NCI-H460 (cell line): ENCODE results near the gene ANTXR1. TPM values are rescaled to one million over a fixed set of nuclear protein-coding genes. Genes with fewer than 3 reads are reported as not detected.
A peak's percentile ranks its signal among the peaks of the same experiment; 100 is the strongest.

Experiments used
- DNase-seq: peaks from one replicate; pipeline ENCODE4 v3.0.0-alpha.2; 2016; ENCODE audit warnings: low read depth; ENCODE audit errors: extremely low read depth
- total RNA-seq: library from RNA; depleted of rRNA; stranded (reverse); fragments of >200 nt; shearing (Covaris generic); gene quantifications from 2 replicates; pipeline ENCODE4 v1.2.3, GENCODE V29; 2014

ANTXR1 gene
- total RNA-seq, 1 experiment from 2014 or later, result 310 TPM

DNA sequence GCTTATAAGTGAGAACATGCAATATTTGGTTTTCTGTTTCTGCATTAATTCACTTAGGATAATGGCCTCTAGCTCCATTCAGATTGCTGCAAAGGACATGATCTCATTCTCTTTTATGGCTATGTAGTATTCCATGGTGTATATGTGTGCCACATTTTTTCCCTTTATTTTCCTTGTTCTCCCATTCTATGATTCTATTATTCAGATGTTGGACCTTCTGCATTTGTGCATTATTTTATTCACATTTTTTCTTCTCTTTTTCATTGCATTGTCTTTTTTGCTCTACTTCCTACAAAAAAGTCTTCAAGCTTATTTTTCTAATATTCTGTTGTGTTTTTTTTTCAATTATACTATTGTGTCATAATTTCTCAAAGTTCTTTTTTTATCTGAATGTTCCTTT lies 11.1 kb upstream of the ANTXR1 start:
- DNase-seq, result no peak

- no peak for DNase-seq
These were observed 9.2 kb upstream of the ANTXR1 start for GRCh38 chr2:69003731-69004130.

GRCh38 chr2:69007169-69007568 lies 5.8 kb upstream of the ANTXR1 start:
- no peak for DNase-seq

GRCh38 chr2:69007603-69008002 lies 5.4 kb upstream of the ANTXR1 start:
- no peak for DNase-seq

DNA sequence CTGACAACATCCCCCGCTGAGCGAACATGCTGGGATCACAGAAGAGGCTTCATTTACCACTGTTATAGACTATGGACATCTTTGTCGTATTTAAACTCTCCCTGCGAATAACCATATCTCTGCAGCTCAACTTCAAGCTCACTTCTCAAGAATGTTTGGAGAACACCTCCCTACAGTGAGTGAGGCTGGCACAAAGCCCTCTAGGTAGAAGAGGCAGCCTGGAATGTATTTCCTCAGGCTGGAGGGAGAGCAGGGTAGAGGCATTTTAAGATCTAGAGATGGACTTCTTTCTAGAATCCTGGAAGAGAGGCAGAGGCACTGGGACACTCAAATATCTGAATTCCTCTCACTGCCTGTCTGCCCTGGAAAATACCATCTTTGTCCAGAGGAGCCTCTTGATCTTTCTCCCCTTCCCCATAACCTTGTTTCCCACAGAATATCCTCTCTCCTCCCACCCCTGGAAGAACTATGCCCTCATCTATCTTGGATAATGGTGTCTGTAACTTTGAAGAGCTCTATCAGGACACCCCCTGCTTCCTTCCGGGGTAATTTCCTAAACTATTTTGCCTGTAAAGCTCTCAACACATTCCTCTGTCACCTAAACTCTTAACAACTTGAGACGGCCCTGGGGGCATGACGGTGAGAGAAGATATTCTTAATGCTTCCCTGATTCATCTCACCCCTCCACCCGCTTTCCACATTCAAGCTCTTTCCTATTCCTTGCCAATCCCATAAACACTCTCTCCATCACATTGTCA lies 2.4 kb upstream of the ANTXR1 start:
- no peak for DNase-seq

GRCh38 chr2:69011611-69012157 lies 1.3 kb upstream of the ANTXR1 start:
- no peak for DNase-seq

- peak; percentile 79 for DNase-seq
These were observed 453 bp upstream of the ANTXR1 start for GRCh38 chr2:69012310-69013141.

GRCh38 chr2:69013840-69014821 lies 1.2 kb downstream of the ANTXR1 start:
- DNase-seq, result peak; percentile 63

DNA sequence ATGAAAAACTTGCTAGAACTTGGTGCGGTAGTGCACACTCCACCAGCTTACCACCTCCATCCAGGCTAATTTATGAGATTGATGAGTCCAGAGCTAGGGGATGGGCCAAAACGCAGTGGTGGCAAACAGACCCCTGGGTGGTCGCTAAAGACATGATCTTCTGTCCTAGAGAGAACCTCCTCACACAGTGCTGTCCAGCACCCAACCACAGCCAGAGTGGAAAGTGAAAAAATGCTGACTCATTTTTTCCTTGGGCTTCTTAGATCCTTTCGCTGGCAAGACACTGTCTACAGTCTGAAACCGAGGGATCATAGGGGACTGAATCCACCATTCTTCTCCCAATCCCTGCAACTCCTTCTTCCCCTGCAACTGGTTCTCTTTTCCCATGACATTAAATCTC lies 4.1 kb downstream of the ANTXR1 start:
- DNase-seq, result peak; percentile 59

DNA sequence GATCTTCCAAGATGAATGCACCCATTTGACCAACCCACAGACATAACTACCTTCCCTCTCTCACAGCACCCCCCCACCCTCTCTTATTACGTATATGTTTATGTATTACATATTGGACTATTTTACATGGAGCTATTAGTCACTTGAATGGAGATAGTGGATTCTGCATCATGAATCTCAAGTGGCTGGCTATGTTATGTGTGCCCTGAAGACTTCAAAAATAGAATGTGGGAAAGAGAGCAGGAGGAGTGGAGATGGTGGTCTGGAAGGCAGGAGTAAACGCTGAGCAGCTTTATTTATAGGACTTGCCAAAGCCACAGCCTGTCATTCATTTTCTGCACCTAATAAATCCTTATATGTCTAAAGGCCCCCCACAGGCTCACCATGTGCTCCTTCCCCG lies 4.9 kb downstream of the ANTXR1 start:
- no peak for DNase-seq

DNA sequence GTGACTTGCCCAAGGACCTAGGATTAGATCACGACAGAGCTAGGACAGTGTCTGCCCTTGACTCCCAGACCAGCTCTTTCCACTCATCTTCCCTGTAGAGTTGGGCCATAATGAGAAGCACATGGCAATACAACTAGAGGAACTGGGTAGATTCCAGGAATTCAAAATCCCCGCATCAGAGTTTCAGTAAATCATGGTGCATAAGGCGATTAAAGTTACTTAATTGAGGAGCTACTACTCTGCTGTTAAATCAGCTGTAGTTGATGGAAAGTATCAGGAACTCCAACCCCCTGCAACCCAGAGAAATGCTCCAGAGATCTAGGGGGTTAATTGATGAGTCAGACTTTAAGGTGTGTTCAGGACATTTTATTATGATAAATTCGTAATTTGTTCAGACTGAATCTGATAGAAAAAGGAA lies 5.7 kb downstream of the ANTXR1 start:
- no peak for DNase-seq

- DNase-seq, result no peak
These were observed 7.8 kb downstream of the ANTXR1 start for GRCh38 chr2:69020496-69021426.

GRCh38 chr2:69021727-69022126 lies 8.7 kb downstream of the ANTXR1 start:
- DNase-seq, result no peak

- DNase-seq, result no peak
These were observed 9.6 kb downstream of the ANTXR1 start for GRCh38 chr2:69022548-69022947.

DNA sequence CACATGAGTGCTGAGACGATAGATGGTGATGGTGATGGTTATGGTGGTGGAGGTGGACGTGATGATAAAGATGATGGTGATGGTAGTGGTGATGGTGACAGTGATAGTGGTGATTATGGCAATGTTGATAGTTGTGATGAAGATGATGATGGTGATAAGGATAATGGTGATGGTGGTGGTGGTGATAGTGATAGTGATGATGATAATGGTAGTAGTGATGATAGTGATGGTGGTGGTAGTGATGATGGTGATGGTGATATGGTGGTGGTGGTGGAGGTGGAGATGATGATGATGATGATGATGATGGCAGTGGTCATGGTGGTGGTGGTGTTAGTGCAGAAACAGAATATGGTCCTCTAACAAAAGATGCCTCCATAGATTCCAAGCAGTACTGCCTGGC lies 10.3 kb downstream of the ANTXR1 start:
- no peak for DNase-seq

DNA sequence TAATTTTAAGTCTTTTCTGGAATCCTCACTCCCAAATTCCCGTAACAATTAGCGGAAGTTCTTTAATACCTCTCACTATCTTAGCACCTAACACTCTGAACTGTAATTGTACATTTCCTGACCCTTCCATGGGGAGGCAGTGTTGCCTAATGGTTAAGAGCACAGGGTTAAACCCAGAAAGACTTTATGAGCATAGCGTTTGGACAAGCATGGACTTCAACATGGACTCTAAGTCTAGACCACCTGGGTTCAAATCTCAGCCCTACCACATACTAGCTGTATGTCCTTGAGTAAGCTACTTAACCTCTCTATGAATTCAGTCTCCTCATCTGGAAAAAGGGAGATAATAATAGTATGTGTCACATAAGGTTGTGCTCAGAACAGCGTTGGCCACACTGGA lies 13.0 kb downstream of the ANTXR1 start:
- peak; percentile 23 for DNase-seq

DNA sequence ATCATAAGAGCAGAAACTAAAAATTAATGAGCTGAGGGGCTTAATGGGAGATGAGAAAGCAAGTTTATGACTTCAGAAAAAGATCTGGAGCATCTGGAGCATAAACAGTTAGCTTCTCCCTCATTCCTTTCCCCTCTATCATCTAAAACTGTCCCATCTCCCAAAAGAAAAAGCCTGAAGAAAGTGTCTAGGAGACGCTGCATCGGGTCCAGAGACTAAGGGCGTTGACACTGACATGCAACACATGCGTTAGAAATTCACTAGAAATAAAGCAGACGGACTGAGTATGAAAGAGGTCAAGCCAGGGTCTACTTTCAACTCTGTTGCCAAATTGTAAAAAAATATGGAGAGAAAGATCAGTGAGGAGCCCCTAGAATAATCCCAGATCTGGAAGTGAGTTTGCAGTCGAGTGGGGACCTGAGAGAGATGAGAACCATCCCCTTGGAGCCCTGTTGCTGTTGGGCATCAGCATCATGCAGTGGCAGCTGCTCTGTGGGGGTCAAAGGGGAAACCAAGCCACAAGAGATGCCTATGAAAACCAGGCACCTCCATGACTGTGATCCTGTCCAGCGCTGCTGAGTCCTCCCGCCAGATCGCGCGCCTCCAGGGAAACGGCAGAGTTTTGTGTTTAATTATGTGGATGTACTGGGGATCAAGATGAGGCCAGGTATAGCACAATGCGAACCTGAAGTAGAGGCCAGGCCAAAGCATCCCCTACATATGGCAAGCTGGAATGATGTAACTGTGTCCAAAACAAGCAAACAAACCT lies 13.9 kb downstream of the ANTXR1 start:
- DNase-seq, result no peak

DNA sequence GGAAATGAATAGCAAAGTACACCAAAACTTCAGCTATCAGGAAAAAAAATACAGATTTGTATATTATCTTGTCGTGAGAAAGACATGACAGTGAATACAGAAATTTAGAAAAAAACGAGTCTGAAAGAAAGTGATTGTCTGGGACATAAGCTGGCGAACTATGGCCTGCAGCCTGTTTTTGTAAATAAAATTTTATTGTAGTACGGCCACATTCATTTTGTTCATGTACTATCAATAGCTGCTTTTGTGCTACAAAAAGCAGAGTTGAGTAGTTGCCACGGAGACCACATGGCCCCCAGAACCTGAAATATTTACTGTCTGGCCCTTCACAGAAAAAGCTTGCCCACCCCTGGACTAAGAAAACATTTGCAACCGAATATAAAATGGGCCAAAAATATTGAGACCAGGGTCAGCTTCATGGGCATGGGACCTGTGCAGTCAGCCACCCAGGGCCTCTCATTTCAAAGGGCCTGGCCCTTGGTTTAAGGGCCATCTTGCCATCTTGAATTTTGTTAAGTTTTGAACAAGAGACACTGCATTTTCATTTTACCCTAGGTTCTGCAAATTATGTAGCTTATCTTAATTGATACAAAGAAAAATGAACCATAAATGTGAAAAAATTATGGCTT lies 17.9 kb downstream of the ANTXR1 start:
- DNase-seq, result no peak
